A673 (cell line): ENCODE results near the gene PIK3R1.

Experiments
- CTCF ChIP-seq: fragments of 300-800, 200-600 bp; sonication (generic); conservative IDR thresholded peaks from 2 replicates; pipeline ENCODE4 v1.5.1; 2017; ENCODE audit warnings: low read depth, mild to moderate bottlenecking, antibody characterized with exemption, low read length, moderate library complexity, mixed read lengths
- EZH2 ChIP-seq: fragments of 200-600 bp; sonication (generic); IDR thresholded peaks from 2 replicates; pipeline ENCODE4 v1.6.1; 2017; ENCODE audit warnings: borderline replicate concordance, low read depth, mild to moderate bottlenecking, mixed read lengths, antibody characterized with exemption, low read length; ENCODE audit not compliant: poor library complexity, severe bottlenecking

GRCh38 chr5:68217528-68217927 lies 2.0 kb downstream of the PIK3R1 start:
- TF ChIP-seq EZH2 (no peak), CTCF (no peak)
